ENCODE measurements around the gene AKAP1.

Gene AKAP1

DNA sequence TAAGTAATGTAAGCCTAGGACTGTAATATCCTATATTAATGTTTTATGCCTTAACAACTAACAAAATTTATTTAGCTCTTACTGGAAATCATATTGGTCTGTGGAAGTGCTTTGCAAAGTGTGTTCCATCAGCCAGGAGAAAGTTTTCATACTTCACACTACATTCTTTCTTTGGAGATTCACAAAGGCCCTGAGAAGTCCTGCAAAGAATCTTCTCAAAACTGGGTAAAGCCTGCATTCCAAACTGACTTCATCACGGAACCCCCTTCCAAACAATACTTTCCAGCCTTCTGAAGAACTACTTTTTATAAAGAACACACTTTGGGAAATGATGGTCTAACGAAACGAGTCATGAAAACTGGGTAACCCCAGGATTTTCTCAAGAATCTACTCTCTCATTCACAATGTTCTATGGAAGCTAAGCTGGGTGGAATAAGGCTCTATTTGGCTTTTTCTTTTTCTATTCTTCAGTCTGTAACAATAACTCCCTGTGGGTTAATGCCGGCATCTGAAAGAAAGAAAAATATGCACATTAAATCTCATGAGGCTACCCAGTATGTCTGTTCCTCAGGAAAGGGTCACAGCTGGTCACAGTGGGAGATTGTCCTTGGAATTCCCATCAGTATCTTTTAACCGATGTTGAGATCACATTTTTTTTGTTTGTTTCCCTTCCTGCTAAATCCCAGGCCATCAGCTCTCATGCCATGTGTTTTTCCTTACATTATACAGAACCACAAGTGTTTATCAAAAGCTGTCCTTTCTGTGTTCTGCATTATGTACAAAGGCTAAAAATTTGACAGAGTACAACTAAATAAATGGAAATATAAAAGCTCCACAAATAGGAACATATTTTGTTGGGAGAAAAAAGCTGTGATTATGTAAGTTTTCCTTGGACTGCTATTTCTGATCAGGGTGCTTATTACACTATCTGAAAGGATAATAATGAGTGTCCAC, 12.8 kb upstream of the AKAP1 start:
- Mint-ChIP-seq H3K27ac (no peak overlapping the region), H3K36me3 (ENCODE audit: low read depth) (no peaks in the 10 kb centered on the region), H3K4me1 (peaks cover 18% of the 10 kb centered on the region), H3K9me3 (no peaks in the 10 kb centered on the region), H3K4me3 (no peak overlapping the region), H3K27me3 (ENCODE audit: low read depth, poor library complexity) (peaks cover 3% of the 10 kb centered on the region)
- no peak for DNase-seq
- TF ChIP-seq, protein P1, sequence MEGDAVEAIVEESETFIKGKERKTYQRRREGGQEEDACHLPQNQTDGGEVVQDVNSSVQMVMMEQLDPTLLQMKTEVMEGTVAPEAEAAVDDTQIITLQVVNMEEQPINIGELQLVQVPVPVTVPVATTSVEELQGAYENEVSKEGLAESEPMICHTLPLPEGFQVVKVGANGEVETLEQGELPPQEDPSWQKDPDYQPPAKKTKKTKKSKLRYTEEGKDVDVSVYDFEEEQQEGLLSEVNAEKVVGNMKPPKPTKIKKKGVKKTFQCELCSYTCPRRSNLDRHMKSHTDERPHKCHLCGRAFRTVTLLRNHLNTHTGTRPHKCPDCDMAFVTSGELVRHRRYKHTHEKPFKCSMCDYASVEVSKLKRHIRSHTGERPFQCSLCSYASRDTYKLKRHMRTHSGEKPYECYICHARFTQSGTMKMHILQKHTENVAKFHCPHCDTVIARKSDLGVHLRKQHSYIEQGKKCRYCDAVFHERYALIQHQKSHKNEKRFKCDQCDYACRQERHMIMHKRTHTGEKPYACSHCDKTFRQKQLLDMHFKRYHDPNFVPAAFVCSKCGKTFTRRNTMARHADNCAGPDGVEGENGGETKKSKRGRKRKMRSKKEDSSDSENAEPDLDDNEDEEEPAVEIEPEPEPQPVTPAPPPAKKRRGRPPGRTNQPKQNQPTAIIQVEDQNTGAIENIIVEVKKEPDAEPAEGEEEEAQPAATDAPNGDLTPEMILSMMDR (IDR thresholded peaks at IDR 0.05), result no peak

DNA sequence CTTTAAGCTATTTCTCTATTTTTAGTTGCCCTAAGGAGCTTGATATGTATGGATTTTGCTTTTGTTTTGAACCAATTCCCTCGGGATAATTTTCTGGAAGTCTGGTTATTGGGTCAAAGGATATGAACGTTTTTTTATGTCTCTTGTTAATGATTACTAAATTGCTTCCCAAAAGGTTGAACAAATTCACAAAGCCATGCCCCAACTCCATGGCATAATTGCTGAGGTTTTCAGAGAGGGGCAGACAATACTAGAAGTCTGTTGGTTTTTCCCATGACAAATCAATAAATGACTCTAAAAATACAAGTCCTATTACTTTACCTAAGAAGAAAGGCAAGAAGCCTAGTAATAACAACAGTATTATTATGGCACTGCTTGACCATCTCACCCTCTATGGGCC, 11.4 kb upstream of the AKAP1 start:
- TF ChIP-seq, protein P1 (IDR thresholded peaks at IDR 0.05), result no peak
- DNase-seq, result no peak
- Mint-ChIP-seq H3K36me3 (ENCODE audit: low read depth) (no peaks in the 10 kb centered on the region), H3K4me3 (no peak overlapping the region), H3K9me3 (no peaks in the 10 kb centered on the region), H3K27ac (no peak overlapping the region), H3K27me3 (ENCODE audit: low read depth, poor library complexity) (peaks cover 3% of the 10 kb centered on the region), H3K4me1 (peaks cover 9% of the 10 kb centered on the region)

DNA sequence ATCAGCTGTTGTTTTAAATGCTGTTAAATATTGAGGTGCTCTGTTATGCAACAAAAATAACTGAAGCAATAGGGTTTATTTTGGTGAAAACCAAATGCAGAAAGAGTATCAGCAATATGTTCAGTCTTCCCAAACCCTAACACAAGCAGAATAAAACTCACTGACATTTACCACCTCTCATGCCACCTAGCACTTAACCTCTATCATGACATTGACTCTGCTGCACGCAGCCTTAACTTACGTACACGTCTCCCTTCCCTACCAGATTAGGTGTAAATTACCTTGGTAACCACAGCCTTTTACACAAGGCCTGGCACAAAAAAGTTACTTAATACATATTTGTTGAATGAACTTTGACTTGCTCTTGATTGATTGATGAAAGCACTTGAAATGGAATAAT, 9.9 kb upstream of the AKAP1 start:
- no peak for DNase-seq
- H3K4me1 Mint-ChIP-seq, result peaks cover 1% of the 10 kb centered on the region
- H3K27me3 Mint-ChIP-seq (ENCODE audit: low read depth, poor library complexity), result peaks cover 3% of the 10 kb centered on the region
- H3K4me3 Mint-ChIP-seq, result no peak overlapping the region
- H3K36me3 Mint-ChIP-seq (ENCODE audit: low read depth), result no peaks in the 10 kb centered on the region
- H3K9me3 Mint-ChIP-seq, result no peaks in the 10 kb centered on the region
- TF ChIP-seq, protein P1 (IDR thresholded peaks at IDR 0.05), result no peak
- H3K27ac Mint-ChIP-seq, result no peak overlapping the region

DNA sequence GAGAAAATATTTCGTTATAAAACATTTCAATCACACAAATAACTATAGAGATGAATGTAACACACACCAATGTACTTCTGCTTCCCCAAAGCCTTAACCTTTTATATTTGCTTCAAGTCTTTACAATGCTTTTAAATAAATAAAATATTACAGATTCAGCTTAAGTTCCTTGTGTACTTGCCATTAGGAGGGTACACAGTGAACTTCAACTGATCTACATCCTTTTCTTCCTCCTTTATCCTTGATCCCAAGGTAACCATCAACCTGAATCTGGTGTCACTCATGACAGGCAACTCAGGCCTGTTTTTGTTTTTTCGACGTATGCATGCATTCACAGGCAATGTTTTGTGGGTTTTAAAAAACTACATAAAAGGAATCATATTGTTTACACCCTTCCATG, 9.3 kb upstream of the AKAP1 start:
- H3K27me3 Mint-ChIP-seq (ENCODE audit: low read depth, poor library complexity), result peaks cover 5% of the 10 kb centered on the region
- TF ChIP-seq, protein P1 (IDR thresholded peaks at IDR 0.05), result no peak
- no peaks in the 10 kb centered on the region for H3K36me3 Mint-ChIP-seq (ENCODE audit: low read depth)
- H3K4me3 Mint-ChIP-seq, result no peak overlapping the region
- no peak for DNase-seq
- no peaks in the 10 kb centered on the region for H3K9me3 Mint-ChIP-seq
- no peak overlapping the region for H3K27ac Mint-ChIP-seq
- peaks cover 5% of the 10 kb centered on the region for H3K4me1 Mint-ChIP-seq

DNA sequence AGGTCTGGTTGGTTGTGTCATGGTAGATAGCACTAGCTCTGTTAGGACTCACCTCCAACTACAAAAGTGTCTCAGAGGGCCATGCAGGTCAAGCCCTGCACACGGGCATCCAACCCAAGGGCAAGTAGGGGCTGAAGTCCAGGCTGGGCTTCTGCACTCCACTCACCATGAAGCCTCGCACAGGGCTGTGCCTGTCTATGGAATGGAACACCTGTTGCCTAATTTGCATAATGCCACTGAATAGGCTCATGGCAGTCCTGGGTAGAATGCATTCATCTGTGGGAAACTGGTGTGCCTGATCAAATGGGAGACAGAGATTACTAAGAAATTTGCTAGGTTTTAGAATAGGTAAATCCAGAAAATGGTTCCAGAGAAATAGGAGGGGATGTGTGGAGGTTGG, 8.0 kb upstream of the AKAP1 start:
- Mint-ChIP-seq H3K4me3 (no peak overlapping the region), H3K4me1 (peaks cover 12% of the 10 kb centered on the region), H3K27ac (no peak overlapping the region), H3K27me3 (ENCODE audit: low read depth, poor library complexity) (peaks cover 8% of the 10 kb centered on the region), H3K36me3 (ENCODE audit: low read depth) (no peaks in the 10 kb centered on the region), H3K9me3 (no peaks in the 10 kb centered on the region)
- no peak for DNase-seq
- TF ChIP-seq, protein P1 (IDR thresholded peaks at IDR 0.05), result no peak

DNA sequence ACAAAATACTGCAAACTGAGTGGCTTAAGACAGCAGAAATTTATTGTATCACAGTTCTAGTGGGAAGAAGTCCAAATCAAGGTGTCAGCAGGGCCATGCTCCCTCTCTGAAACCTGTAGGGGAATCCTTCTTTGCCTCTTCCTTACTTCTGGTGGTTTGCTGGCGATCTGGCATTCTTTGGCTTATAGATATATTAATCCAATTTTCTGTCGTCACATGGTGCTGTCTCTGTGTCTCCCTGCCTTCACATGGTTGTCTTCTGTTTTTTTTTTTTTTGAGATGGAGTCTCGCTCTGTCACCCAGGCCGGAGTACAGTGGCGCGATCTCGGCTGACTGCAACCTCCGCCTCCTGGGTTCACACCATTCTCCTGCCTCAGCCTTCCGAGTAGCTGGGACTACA, 6.8 kb upstream of the AKAP1 start:
- TF ChIP-seq, protein P1 (IDR thresholded peaks at IDR 0.05), result no peak
- no peaks in the 10 kb centered on the region for H3K9me3 Mint-ChIP-seq

More for the DNA sequence above, 6.8 kb upstream of the AKAP1 start:
- H3K27ac Mint-ChIP-seq, result peak overlapping the region; percentile 61
- DNase-seq, result no peak
- no peaks in the 10 kb centered on the region for H3K36me3 Mint-ChIP-seq (ENCODE audit: low read depth)
- peaks cover 23% of the 10 kb centered on the region for H3K4me1 Mint-ChIP-seq
- no peak overlapping the region for H3K4me3 Mint-ChIP-seq
- H3K27me3 Mint-ChIP-seq (ENCODE audit: low read depth, poor library complexity), result peaks cover 8% of the 10 kb centered on the region

All from nephron progenitor cell (in vitro differentiated cells).